A549 (cell line): ENCODE data around the gene ZNF317. TPM values are rescaled to one million over a fixed set of nuclear protein-coding genes. Genes with fewer than 3 reads are reported as not detected.

Source experiments
- ATAC-seq, 2 experiments: fragments of 200-7000 bp in 1 of 2; fragments of >200 bp in 1 of 2; cut with Nextera tagmentation in 1 of 2; cut with Tn5 transposase in 1 of 2; 3 replicates each; pipeline versions ENCODE4 v1.8.0 to v1.9.1; 2018 to 2020; ENCODE audit warnings: mild to moderate bottlenecking in 1 of 2, moderate library complexity in 1 of 2
- CTCF ChIA-PET: fragments of 300-600 bp; sonication (Branson Sonifier 250); formaldehyde crosslinking; extraction: SDS; loops from one replicate; lab custom pipeline; 2021; ENCODE audit warnings: antibody characterized with exemption, inconsistent platforms; lab: Yijun Ruan, JAX
- POLR2A ChIA-PET: fragments of 350-600 bp; formaldehyde crosslinking; extraction: SDS; loops from one replicate; lab custom pipeline; 2021; ENCODE audit warnings: antibody characterized with exemption, inconsistent platforms; lab: Yijun Ruan, JAX
- DNase-seq, 2 experiments: peaks; one replicate each; pipeline versions ENCODE4 v3.0.0 to v3.0.0-alpha.2; 2011 to 2016; ENCODE audit warnings: low read depth in 1 of 2, low spot score in 1 of 2
- FAIRE-seq: peaks from 2 replicates; lab custom pipeline; 2011; peaks lifted over from hg19 to GRCh38; lab: Jason Lieb, UNC
- H3K27ac ChIP-seq, 2 experiments: fragments of >200 bp; sonication (Bioruptor Twin); formaldehyde crosslinking; 3 replicates each; pipeline ENCODE4 v1.5.1; 2016 to 2017
- H3K4me1 ChIP-seq: fragments of >200 bp; sonication (Bioruptor Twin); formaldehyde crosslinking; 3 replicates; pipeline ENCODE4 v1.6.1; 2016
- H3K4me2 ChIP-seq: fragments of >200 bp; sonication (Bioruptor Twin); formaldehyde crosslinking; 3 replicates; pipeline ENCODE4 v1.6.1; 2016
- H3K4me3 ChIP-seq: fragments of >200 bp; sonication (Bioruptor Twin); formaldehyde crosslinking; 3 replicates; pipeline ENCODE4 v1.5.1; 2016
- H3K9me3 ChIP-seq: fragments of >200 bp; sonication (Bioruptor Twin); formaldehyde crosslinking; 3 replicates; pipeline ENCODE4 v1.6.1; 2016
- BCL3 ChIP-seq: fragments of >200 bp; sonication (Bioruptor Twin); formaldehyde crosslinking; IDR thresholded peaks from 3 replicates; pipeline ENCODE4 v1.6.1; 2016
- BHLHE40 ChIP-seq: IDR thresholded peaks from 2 replicates; pipeline ENCODE4 v1.6.1; 2012; ENCODE audit warnings: low read depth, low read length, inconsistent platforms
- CBX8 ChIP-seq: fragments of 200-600 bp; sonication (generic); IDR thresholded peaks from 2 replicates; pipeline ENCODE4 v1.6.1; 2016
- CHD2 ChIP-seq: fragments of 150-350 bp; IDR thresholded peaks from 2 replicates; pipeline ENCODE4 v1.6.1; 2014; ENCODE audit warnings: low read length; ENCODE audit not compliant: partially characterized antibody
- EHMT2 ChIP-seq: fragments of 200-600 bp; sonication (generic); IDR thresholded peaks from 2 replicates; pipeline ENCODE4 v1.6.1; 2016; ENCODE audit warnings: antibody characterized with exemption, low read depth, mild to moderate bottlenecking, moderate library complexity
- FOSB ChIP-seq: fragments of 250-450 bp; sonication (Bioruptor Pico); IDR thresholded peaks from 2 replicates; pipeline ENCODE4 v1.5.0; 2020; ENCODE audit warnings: mild to moderate bottlenecking, moderate library complexity
- GATA3 ChIP-seq: IDR thresholded peaks from 2 replicates; pipeline ENCODE4 v1.6.1; 2012; ENCODE audit warnings: borderline replicate concordance
- HES2 ChIP-seq: fragments of >200 bp; sonication (Bioruptor Twin); formaldehyde crosslinking; IDR thresholded peaks from 2 replicates; pipeline ENCODE4 v1.6.1; 2016
- HOXB13 ChIP-seq: fragments of 250-450 bp; sonication (Bioruptor Pico); IDR thresholded peaks from 2 replicates; pipeline ENCODE4 v1.5.0; 2020; ENCODE audit warnings: low read depth, mild to moderate bottlenecking, moderate library complexity
- JUNB ChIP-seq: fragments of >200 bp; sonication (Bioruptor Twin); formaldehyde crosslinking; IDR thresholded peaks from 2 replicates; pipeline ENCODE4 v1.6.1; 2016
- MAFK ChIP-seq: fragments of 450-650 bp; IDR thresholded peaks from 2 replicates; pipeline ENCODE4 v1.6.1; 2014; ENCODE audit not compliant: partially characterized antibody
- MAX ChIP-seq: IDR thresholded peaks from 2 replicates; pipeline ENCODE4 v1.6.1; 2012
- POLR2AphosphoS2 ChIP-seq: conservative IDR thresholded peaks from 2 replicates; pipeline ENCODE4 v1.6.1; 2012; ENCODE audit warnings: low read length, improper control_type of control experiment, inconsistent platforms
- RARB ChIP-seq: fragments of 250-450 bp; sonication (Bioruptor Pico); IDR thresholded peaks from 2 replicates; pipeline ENCODE4 v1.8.0; 2021; ENCODE audit warnings: mild to moderate bottlenecking, moderate library complexity
- RNF2 ChIP-seq: fragments of 200-600 bp; sonication (generic); IDR thresholded peaks from 2 replicates; pipeline ENCODE4 v1.6.1; 2016; ENCODE audit warnings: low read depth, mild to moderate bottlenecking, antibody characterized with exemption, moderate library complexity, borderline replicate concordance
- TP53 ChIP-seq: fragments of 250-450 bp; sonication (Bioruptor Pico); IDR thresholded peaks from 2 replicates; pipeline ENCODE4 v1.5.0; 2021; ENCODE audit warnings: mild to moderate bottlenecking, moderate library complexity
- ZC3H11A ChIP-seq: fragments of 450-650 bp; IDR thresholded peaks from 2 replicates; pipeline ENCODE4 v1.6.1; 2014; ENCODE audit warnings: antibody characterized with exemption, mild to moderate bottlenecking
- ZNF302 ChIP-seq: fragments of 250-450 bp; sonication (Bioruptor Pico); IDR thresholded peaks from 2 replicates; pipeline ENCODE4 v1.9.0; 2021; ENCODE audit warnings: inconsistent platforms, mild to moderate bottlenecking, moderate library complexity
- ZSCAN20 ChIP-seq: fragments of 250-450 bp; sonication (Bioruptor Pico); IDR thresholded peaks from 2 replicates; pipeline ENCODE4 v1.8.0; 2022; ENCODE audit warnings: mild to moderate bottlenecking, moderate library complexity
- WGBS: methylation state at CpG from one replicate; pipeline ENCODE4 v1.1.6; 2017; ENCODE audit errors: missing lambda C conversion rate; 5-methylcytosine and 5-hydroxymethylcytosine counted together
- polyA plus RNA-seq, 4 experiments: library from polyadenylated mRNA; depleted of rRNA in 3 of 4; stranded (reverse); fragments of >200 nt; fragmentation: RNase III in 1 of 4; extraction: RNeasy Plus Mini Kit Qiagen cat#74134 plus additional on column Dnase treatment in 1 of 4; gene quantifications; 2 replicates in 3 of 4; 3 replicates in 1 of 4; pipeline ENCODE4 v1.2.3, GENCODE V29; 2011 to 2017

Gene ZNF317
- polyA plus RNA-seq, 2 of the 4 experiments (the other 2 are of a cell fraction), result 16.3 to 21.8 TPM

- Histone ChIP-seq H3K4me2 (no peak overlapping the region), H3K4me3 (no peak overlapping the region), H3K27ac (no peak overlapping the region), H3K4me1 (no peaks in the 10 kb centered on the region)
- ATAC-seq (no peak), FAIRE-seq (no peak)
- CTCF ChIA-PET, result no interaction called here
- peak; percentile 66 for TF ChIP-seq MAFK
- no peak for TF ChIP-seq BCL3
- TF ChIP-seq ZNF302, result no peak
- TF ChIP-seq BHLHE40, result no peak
- TF ChIP-seq, all 56 proteins: peak for 1
- POLR2A ChIA-PET, result no interaction called here
- DNase-seq, result no peak
- peaks cover 96% of the 10 kb centered on the region for H3K9me3 ChIP-seq
- WGBS, result 92% methylated on average over 13 of the region's 13 CpGs
These were observed 19.7 kb downstream of the ZNF317 start for GRCh38 chr19:9159891-9160290.

- FAIRE-seq (no peak), ATAC-seq (no peak), DNase-seq (no peak)
- Histone ChIP-seq H3K9me3 (peaks cover 93% of the 10 kb centered on the region), H3K4me1 (no peaks in the 10 kb centered on the region), H3K27ac (no peak overlapping the region), H3K4me2 (no peak overlapping the region), H3K4me3 (no peak overlapping the region)
- 92% methylated on average over 11 of the region's 12 CpGs for WGBS
- ChIA-PET POLR2A (no interaction called here), CTCF (no interaction called here)
- TF ChIP-seq TP53, result no peak
- no peak for TF ChIP-seq CBX8
- TF ChIP-seq MAFK, result no peak
- no peak for TF ChIP-seq EHMT2
- no peak for TF ChIP-seq RNF2
- TF ChIP-seq JUNB, result no peak
- TF ChIP-seq GATA3, result no peak
- TF ChIP-seq ZC3H11A, result no peak
- TF ChIP-seq RARB (CRISPR knock-in tag), result no peak
- no peak for TF ChIP-seq BHLHE40
These were observed 21.2 kb downstream of the ZNF317 start for GRCh38 chr19:9161427-9161826.

GRCh38 chr19:9165261-9165660 lies 25.1 kb downstream of the ZNF317 start:
- ATAC-seq (no peak), FAIRE-seq (no peak), DNase-seq (no peak)
- 79% methylated on average over 3 of the region's 3 CpGs for WGBS
- POLR2A ChIA-PET, result no interaction called here
- Histone ChIP-seq H3K27ac (no peak overlapping the region), H3K9me3 (peaks cover 70% of the 10 kb centered on the region), H3K4me2 (no peak overlapping the region), H3K4me3 (no peak overlapping the region), H3K4me1 (no peaks in the 10 kb centered on the region)
- no peak for TF ChIP-seq HES2
- TF ChIP-seq HOXB13, result no peak
- no peak for TF ChIP-seq ZNF302
- CTCF ChIA-PET, result no interaction called here

GRCh38 chr19:9166846-9167245 lies 26.6 kb downstream of the ZNF317 start:
- no peak overlapping the region for H3K4me2 ChIP-seq
- no peak overlapping the region for H3K4me3 ChIP-seq
- no peak for DNase-seq
- TF ChIP-seq FOSB (CRISPR knock-in tag) (no peak), POLR2AphosphoS2 (no peak), ZSCAN20 (no peak), CHD2 (no peak), ZNF302 (no peak), MAX (no peak)
- 93% methylated on average over 4 of the region's 4 CpGs for WGBS
- peaks cover 55% of the 10 kb centered on the region for H3K9me3 ChIP-seq
- CTCF ChIA-PET, result interaction anchor here (0.5 kb wide), 1 partner anchor 1199 kb away, joined by 3 read pairs; no protein-coding TSS in a partner anchor
- POLR2A ChIA-PET, result no interaction called here
- H3K4me1 ChIP-seq, result no peaks in the 10 kb centered on the region
- no peak for FAIRE-seq
- H3K27ac ChIP-seq, result no peak overlapping the region
- ATAC-seq, result no peak
